Hepatocyte (in vitro differentiated cells): Measurements from ENCODE around the gene GOLGA6C. TPM values are rescaled to one million over a fixed set of nuclear protein-coding genes. Genes with fewer than 3 reads are reported as not detected.

Experiments
- DNase-seq: peaks from one replicate; pipeline ENCODE4 v3.0.0-alpha.2; 2016; ENCODE audit warnings: low spot score
- H2AFZ ChIP-seq: fragments of 200-600 bp; sonication (generic); 2 replicates; pipeline ENCODE4 v1.6.0; 2016; ENCODE audit warnings: antibody characterized with exemption, mild to moderate bottlenecking
- H3K27ac ChIP-seq: fragments of 200-600 bp; sonication (generic); 2 replicates; pipeline ENCODE4 v1.5.1; 2016; ENCODE audit warnings: mild to moderate bottlenecking
- H3K27me3 ChIP-seq: fragments of 200-600 bp; sonication (generic); 2 replicates; pipeline ENCODE4 v1.6.1; 2016
- H3K36me3 ChIP-seq: fragments of 200-600 bp; sonication (generic); replicated peaks from 2 replicates; pipeline ENCODE4 v1.5.1; 2016; ENCODE audit warnings: low read depth; ENCODE audit not compliant: insufficient read depth
- H3K4me1 ChIP-seq: fragments of 200-600 bp; sonication (generic); 2 replicates; pipeline ENCODE4 v1.5.1; 2016; ENCODE audit warnings: mild to moderate bottlenecking, moderate library complexity; ENCODE audit not compliant: insufficient read depth
- H3K4me2 ChIP-seq: fragments of 200-600 bp; sonication (generic); 2 replicates; pipeline ENCODE4 v1.6.0; 2016
- H3K4me3 ChIP-seq: fragments of 200-600 bp; sonication (generic); 2 replicates; pipeline ENCODE4 v1.5.1; 2016; ENCODE audit warnings: mild to moderate bottlenecking
- H3K79me2 ChIP-seq: fragments of 200-600 bp; sonication (generic); 2 replicates; pipeline ENCODE4 v1.6.0; 2017; ENCODE audit warnings: mild to moderate bottlenecking
- H3K9me2 ChIP-seq: fragments of 200-600 bp; sonication (generic); replicated peaks from 2 replicates; pipeline ENCODE4 v1.6.0; 2017; ENCODE audit warnings: mild to moderate bottlenecking; ENCODE audit not compliant: insufficient read depth
- H3K9me3 ChIP-seq: fragments of 200-600 bp; sonication (generic); 2 replicates; pipeline ENCODE4 v1.5.1; 2016; ENCODE audit warnings: low read depth, mild to moderate bottlenecking
- H4K20me1 ChIP-seq: fragments of 200-600 bp; sonication (generic); 2 replicates; pipeline ENCODE4 v1.6.0; 2016; ENCODE audit warnings: mild to moderate bottlenecking; ENCODE audit not compliant: insufficient read depth, poor library complexity, severe bottlenecking
- CTCF ChIP-seq: fragments of 200-600 bp; sonication (generic); IDR thresholded peaks from 2 replicates; pipeline ENCODE4 v1.5.1; 2016; ENCODE audit warnings: antibody characterized with exemption, mild to moderate bottlenecking; ENCODE audit not compliant: poor library complexity
- EZH2 ChIP-seq: fragments of 200-600 bp; sonication (generic); IDR thresholded peaks from 2 replicates; pipeline ENCODE4 v1.6.1; 2016; ENCODE audit warnings: antibody characterized with exemption, mild to moderate bottlenecking, borderline replicate concordance
- EZH2phosphoT487 ChIP-seq: fragments of 200-600 bp; sonication (generic); IDR thresholded peaks from one replicate; pipeline ENCODE4 v1.6.1; 2018; ENCODE audit warnings: antibody characterized with exemption, mild to moderate bottlenecking, low read depth, moderate library complexity; ENCODE audit not compliant: unreplicated experiment, severe bottlenecking
- WGBS: methylation state at CpG from one replicate; pipeline ENCODE4 v1.1.6; 2016; ENCODE audit warnings: low lambda C conversion rate; ENCODE audit errors: missing lambda C conversion rate; 5-methylcytosine and 5-hydroxymethylcytosine counted together
- polyA plus RNA-seq: library from polyadenylated mRNA; unstranded; fragments of >200 nt; fragmentation: Nextera tagmentation; extraction: Ambion mirVana; gene quantifications from 2 replicates; pipeline ENCODE4 v1.2.1, GENCODE V29; 2016
- total RNA-seq: library from RNA; depleted of rRNA; stranded (reverse); fragments of >200 nt; gene quantifications from 2 replicates; pipeline ENCODE4 v1.2.3, GENCODE V29; 2014

The GOLGA6C gene
- total and polyA plus RNA-seq, 2 experiments from 2014 or later = not detected

DNA sequence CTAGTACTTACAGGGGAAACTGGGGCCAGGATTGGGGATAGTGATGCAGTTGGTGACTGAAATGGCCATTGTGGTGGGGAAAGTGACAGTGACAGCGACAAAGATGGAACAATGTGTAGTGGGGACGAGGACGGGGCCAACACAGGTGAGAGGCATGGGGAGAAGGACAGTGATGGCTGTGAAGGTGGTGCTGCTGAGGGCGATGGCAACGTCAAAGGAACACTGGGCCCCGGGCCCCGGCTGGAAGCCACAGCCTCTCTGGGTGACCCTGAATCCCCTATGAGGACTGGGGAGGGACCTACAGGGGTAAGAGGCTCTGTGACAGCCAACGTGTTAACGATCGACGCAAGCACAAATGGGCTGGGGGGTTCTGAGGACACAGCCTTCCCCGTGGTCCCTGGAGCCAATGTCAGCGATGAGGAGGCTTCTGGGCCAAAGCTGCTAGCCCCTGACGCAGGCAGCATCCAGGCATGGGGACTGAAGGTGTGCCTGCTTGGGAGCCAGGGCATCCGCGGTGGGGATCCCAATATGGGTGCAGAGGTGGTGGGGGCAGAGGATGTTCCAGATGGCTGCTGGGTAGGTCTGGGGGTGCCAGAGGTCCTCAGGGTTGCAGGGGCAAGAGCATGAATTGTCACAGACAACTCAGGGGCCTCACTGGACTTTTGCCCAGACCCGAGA is 25.2 kb upstream of the GOLGA6C start:
- WGBS = 96% methylated on average over 17 of the region's 17 CpGs
- no peak overlapping the region for H3K4me3 ChIP-seq
- no peak for TF ChIP-seq EZH2phosphoT487
- no peak for TF ChIP-seq EZH2
- no peak for TF ChIP-seq CTCF
- no peaks in the 10 kb centered on the region for H3K9me2 ChIP-seq
- H3K27me3 ChIP-seq = no peaks in the 10 kb centered on the region
- H3K79me2 ChIP-seq = no peaks in the 10 kb centered on the region
- H3K36me3 ChIP-seq = no peaks in the 10 kb centered on the region
- H3K9me3 ChIP-seq = no peaks in the 10 kb centered on the region
- H3K4me1 ChIP-seq = no peaks in the 10 kb centered on the region
- no peak overlapping the region for H3K4me2 ChIP-seq
- no peak overlapping the region for H3K27ac ChIP-seq
- no peaks in the 10 kb centered on the region for H4K20me1 ChIP-seq
- DNase-seq = no peak
- no peak overlapping the region for H2AFZ ChIP-seq

GRCh38 chr15:75233504-75234190 is 24.5 kb upstream of the GOLGA6C start:
- 91% methylated on average over 14 of the region's 14 CpGs for WGBS
- no peaks in the 10 kb centered on the region for H4K20me1 ChIP-seq
- H3K4me3 ChIP-seq = no peak overlapping the region
- H3K9me3 ChIP-seq = no peaks in the 10 kb centered on the region
- DNase-seq = no peak
- H3K9me2 ChIP-seq = no peaks in the 10 kb centered on the region
- H2AFZ ChIP-seq = no peak overlapping the region
- TF ChIP-seq EZH2phosphoT487 (no peak), EZH2 (no peak), CTCF (no peak)
- no peaks in the 10 kb centered on the region for H3K79me2 ChIP-seq
- H3K27me3 ChIP-seq = no peaks in the 10 kb centered on the region
- H3K4me2 ChIP-seq = no peak overlapping the region
- H3K27ac ChIP-seq = no peak overlapping the region
- no peaks in the 10 kb centered on the region for H3K36me3 ChIP-seq
- H3K4me1 ChIP-seq = no peaks in the 10 kb centered on the region

GRCh38 chr15:75234191-75234810 is 23.8 kb upstream of the GOLGA6C start:
- H2AFZ ChIP-seq = no peak overlapping the region
- no peaks in the 10 kb centered on the region for H3K9me2 ChIP-seq
- H3K4me1 ChIP-seq = no peaks in the 10 kb centered on the region
- H3K4me3 ChIP-seq = no peak overlapping the region
- DNase-seq = no peak
- no peak overlapping the region for H3K27ac ChIP-seq
- no peaks in the 10 kb centered on the region for H3K36me3 ChIP-seq
- no peak for TF ChIP-seq EZH2phosphoT487
- TF ChIP-seq CTCF = no peak
- no peak for TF ChIP-seq EZH2
- H3K4me2 ChIP-seq = no peak overlapping the region
- H4K20me1 ChIP-seq = no peaks in the 10 kb centered on the region
- WGBS = 91% methylated on average over 5 of the region's 5 CpGs
- H3K27me3 ChIP-seq = no peaks in the 10 kb centered on the region
- H3K9me3 ChIP-seq = no peaks in the 10 kb centered on the region
- no peaks in the 10 kb centered on the region for H3K79me2 ChIP-seq
